ENCODE results near the gene MAPKAP1.

DNA sequence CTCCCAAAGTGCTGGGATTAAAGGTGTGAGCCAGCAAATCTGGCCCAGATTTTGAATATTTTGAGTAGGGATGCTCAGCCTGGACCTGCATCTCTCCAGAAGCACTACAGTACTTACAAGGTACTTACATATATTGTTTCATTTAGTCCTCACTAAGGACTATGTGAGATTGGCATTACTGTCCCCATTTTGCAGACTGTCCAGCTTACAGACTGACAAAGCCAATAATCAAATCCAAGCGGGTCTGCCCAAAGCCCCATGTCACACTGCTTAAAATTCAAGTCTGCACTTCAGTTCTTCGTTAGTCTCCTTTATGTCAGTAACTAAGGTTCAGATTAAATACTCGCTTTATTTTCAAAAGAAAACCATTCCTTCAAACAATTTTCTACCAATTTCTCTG, 7.1 kb downstream of the MAPKAP1 start:
- no peak for TF ChIP-seq EZH2 (IDR thresholded peaks at IDR 0.05; ENCODE audit: borderline replicate concordance, low read depth, low read length, severe bottlenecking)
- TF ChIP-seq, protein P1, sequence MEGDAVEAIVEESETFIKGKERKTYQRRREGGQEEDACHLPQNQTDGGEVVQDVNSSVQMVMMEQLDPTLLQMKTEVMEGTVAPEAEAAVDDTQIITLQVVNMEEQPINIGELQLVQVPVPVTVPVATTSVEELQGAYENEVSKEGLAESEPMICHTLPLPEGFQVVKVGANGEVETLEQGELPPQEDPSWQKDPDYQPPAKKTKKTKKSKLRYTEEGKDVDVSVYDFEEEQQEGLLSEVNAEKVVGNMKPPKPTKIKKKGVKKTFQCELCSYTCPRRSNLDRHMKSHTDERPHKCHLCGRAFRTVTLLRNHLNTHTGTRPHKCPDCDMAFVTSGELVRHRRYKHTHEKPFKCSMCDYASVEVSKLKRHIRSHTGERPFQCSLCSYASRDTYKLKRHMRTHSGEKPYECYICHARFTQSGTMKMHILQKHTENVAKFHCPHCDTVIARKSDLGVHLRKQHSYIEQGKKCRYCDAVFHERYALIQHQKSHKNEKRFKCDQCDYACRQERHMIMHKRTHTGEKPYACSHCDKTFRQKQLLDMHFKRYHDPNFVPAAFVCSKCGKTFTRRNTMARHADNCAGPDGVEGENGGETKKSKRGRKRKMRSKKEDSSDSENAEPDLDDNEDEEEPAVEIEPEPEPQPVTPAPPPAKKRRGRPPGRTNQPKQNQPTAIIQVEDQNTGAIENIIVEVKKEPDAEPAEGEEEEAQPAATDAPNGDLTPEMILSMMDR (IDR thresholded peaks at IDR 0.05; ENCODE audit: borderline replicate concordance, extremely low read depth, low read length, poor library complexity, severe bottlenecking): no peak

All from DND-41 (cell line).